Measurements from ENCODE around the gene CORIN. TPM values are rescaled to one million over a fixed set of nuclear protein-coding genes. Genes with fewer than 3 reads are reported as not detected.
"Not testable (repeated sequence)": the region's sequence is repeated elsewhere in the genome, so short reads cannot be mapped to it uniquely, and the experiment has no call there.

Gene CORIN
- total and polyA plus RNA-seq, 2 of the 4 experiments (the other 2 are of a cell fraction) = 20.3 to 24.7 TPM

DNA sequence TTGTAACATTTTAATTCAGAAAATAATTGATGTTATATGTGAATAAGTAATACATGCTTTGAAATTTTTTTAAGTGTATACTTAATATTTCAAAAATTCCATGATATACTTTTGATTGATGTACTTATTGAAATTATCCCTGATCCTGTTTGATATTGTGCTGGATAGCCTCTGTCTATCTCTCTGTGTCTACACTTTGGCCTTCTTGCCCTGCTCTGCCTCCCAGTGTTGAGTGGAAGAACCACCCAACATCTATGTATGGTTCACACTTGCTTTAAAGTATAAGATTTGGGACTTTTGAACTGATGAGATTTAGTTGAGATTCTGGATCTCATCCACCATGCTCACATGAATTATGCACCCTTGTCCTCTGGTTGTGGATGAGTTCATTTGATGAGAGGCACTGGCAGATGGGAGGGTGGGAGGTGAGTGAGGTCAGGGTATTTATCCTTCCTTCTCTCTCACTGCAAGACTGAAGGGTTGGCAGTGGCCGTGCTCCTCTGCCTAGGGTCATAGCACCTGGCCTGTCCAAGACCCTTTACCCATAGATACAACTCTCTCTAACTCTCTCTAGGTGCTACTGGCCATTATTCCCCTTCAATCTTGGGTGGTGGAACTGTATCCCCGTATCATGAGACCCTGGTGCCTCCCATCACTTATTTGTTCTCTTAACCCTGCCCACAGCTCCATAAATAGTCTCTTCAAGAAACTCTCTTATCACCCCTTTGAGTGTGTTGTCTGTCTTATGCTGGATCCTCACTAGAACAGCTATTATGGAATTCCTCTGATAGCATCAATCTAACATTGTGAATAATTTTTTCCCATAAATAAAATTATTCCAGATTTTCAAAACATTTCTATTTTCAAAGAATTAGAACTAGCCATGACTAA, 75.2 kb downstream of the CORIN start:
- Histone ChIP-seq H3K56ac (ENCODE audit: extremely low read depth, insufficient read depth, low read length) (no peak overlapping the region), H2BK120ac (ENCODE audit: low read depth, low read length) (no peak overlapping the region), H3K79me1 (ENCODE audit: low read depth in 1 of 2, low read length in 2 of 2) (no peaks in the 10 kb centered on the region), H4K5ac (ENCODE audit: low read depth, low read length) (no peak overlapping the region), H4K8ac (ENCODE audit: low read depth in 2 of 2, low read length in 2 of 2) (no peak overlapping the region), H2BK5ac (ENCODE audit: low read depth, low read length, poor library complexity, severe bottlenecking) (no peak overlapping the region), H2AFZ (replicated peaks; ENCODE audit: low read length, poor library complexity) (no peak overlapping the region), H3K4me3 (ENCODE audit: insufficient read depth, low read depth, low read length) (no peak overlapping the region), H2AK9ac (replicated peaks; ENCODE audit: low read depth, low read length, poor library complexity) (no peak overlapping the region), H3K4ac (ENCODE audit: low read depth, low read length) (no peak overlapping the region), H3K4me2 (ENCODE audit: low read depth, low read length) (no peak overlapping the region), H3K14ac (replicated peaks; ENCODE audit: low read depth, low read length) (no peak overlapping the region), H3K18ac (ENCODE audit: low read depth, low read length) (no peak overlapping the region), H3K27ac (ENCODE audit: insufficient read depth, low read length) (no peak overlapping the region), H2AK5ac (ENCODE audit: low read depth, low read length) (no peak overlapping the region), H3K23ac (ENCODE audit: low read depth, low read length) (no peak overlapping the region), H2BK15ac (ENCODE audit: low read depth, low read length) (no peak overlapping the region), H4K91ac (ENCODE audit: insufficient read depth, low read depth, low read length) (no peak overlapping the region), H2BK20ac (ENCODE audit: low read depth, low read length) (no peak overlapping the region), H3K9me3 (ENCODE audit: control insufficient read depth, insufficient read depth, low read length) (no peaks in the 10 kb centered on the region), H3K4me1 (ENCODE audit: control insufficient read depth, insufficient read depth, low read length) (no peaks in the 10 kb centered on the region), H3K36me3 (ENCODE audit: control insufficient read depth, insufficient read depth, low read length) (no peaks in the 10 kb centered on the region), H3K9ac (ENCODE audit: low read depth, low read length) (no peak overlapping the region), H4K20me1 (ENCODE audit: insufficient read depth, low read length) (no peaks in the 10 kb centered on the region), H3K9me1 (ENCODE audit: insufficient read depth, low read length) (no peaks in the 10 kb centered on the region), H3K27me3 (ENCODE audit: control insufficient read depth, insufficient read depth, low read length) (peaks cover 1% of the 10 kb centered on the region; the same call in 1 of the 2 replicates)
- no CpG with 5 or more reads among the region's 2 CpGs for WGBS, 2 experiments (ENCODE audit: extremely low coverage in 2 of 2, insufficient read length in 1 of 2)
- DNase-seq (no peak), ATAC-seq (ENCODE audit: low read depth) (no peak)
- no peak for TF ChIP-seq RCOR1 (IDR thresholded peaks at IDR 0.05; ENCODE audit: insufficient replicate concordance, low read length)
- no peak for TF ChIP-seq BHLHE40 (IDR thresholded peaks at IDR 0.05; ENCODE audit: low read depth, low read length)
- TF ChIP-seq RAD21 (IDR thresholded peaks at IDR 0.05; ENCODE audit: low read length) = no peak
- TF ChIP-seq CEBPB (IDR thresholded peaks at IDR 0.05; ENCODE audit: low read depth, low read length) = no peak
- TF ChIP-seq, protein P1, sequence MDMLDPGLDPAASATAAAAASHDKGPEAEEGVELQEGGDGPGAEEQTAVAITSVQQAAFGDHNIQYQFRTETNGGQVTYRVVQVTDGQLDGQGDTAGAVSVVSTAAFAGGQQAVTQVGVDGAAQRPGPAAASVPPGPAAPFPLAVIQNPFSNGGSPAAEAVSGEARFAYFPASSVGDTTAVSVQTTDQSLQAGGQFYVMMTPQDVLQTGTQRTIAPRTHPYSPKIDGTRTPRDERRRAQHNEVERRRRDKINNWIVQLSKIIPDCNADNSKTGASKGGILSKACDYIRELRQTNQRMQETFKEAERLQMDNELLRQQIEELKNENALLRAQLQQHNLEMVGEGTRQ (IDR thresholded peaks at IDR 0.05; ENCODE audit: low read depth, low read length) = no peak
- TF ChIP-seq CHD1 (IDR thresholded peaks at IDR 0.05; ENCODE audit: low read depth, low read length) = no peak
- TF ChIP-seq MAZ (IDR thresholded peaks at IDR 0.05; ENCODE audit: borderline replicate concordance, low read depth, low read length) = no peak
- no peak for TF ChIP-seq MAFK (IDR thresholded peaks at IDR 0.05; ENCODE audit: low read depth, low read length)
- BruUV-seq (replicated peaks) = no TSS peak
- intact Hi-C loops (cut with micrococcal nuclease) = no loop called here
- in situ Hi-C loops (cut with MboI; ENCODE audit: low sequenced_read_pairs) = no loop called here
- ChIA-PET POLR2A (ENCODE audit: unreplicated experiment) (no interaction called here), CTCF (no interaction called here)
- dilution Hi-C loops (cut with HindIII; ENCODE audit: low sequenced_read_pairs, unreplicated experiment) = no loop called here

DNA sequence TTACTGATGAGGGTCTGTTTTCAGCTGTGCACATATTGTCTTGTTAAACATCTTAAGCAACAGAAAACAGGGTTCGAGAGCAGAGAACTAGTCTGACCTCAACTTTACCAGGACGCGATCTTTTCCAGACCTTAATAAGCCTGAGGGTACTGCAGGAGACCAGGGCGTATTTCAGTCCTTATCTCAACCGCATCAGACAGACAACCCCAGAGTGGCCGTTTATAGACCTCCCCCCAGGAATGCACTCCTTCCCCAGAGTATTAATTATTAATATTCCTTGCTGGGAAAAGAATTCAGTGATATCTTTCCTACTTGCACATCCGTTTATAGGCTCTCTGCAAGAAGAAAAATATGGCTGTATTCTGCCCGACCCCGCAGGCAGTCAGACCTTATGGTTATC, 84.6 kb downstream of the CORIN start:
- H3K9ac ChIP-seq (ENCODE audit: low read depth, low read length); CTCF ChIA-PET; H3K4me3 ChIP-seq (ENCODE audit: insufficient read depth, low read depth, low read length); H4K8ac ChIP-seq (ENCODE audit: low read depth in 2 of 2, low read length in 2 of 2); H3K9me1 ChIP-seq (ENCODE audit: insufficient read depth, low read length); H2BK15ac ChIP-seq (ENCODE audit: low read depth, low read length); H3K23ac ChIP-seq (ENCODE audit: low read depth, low read length); H3K14ac ChIP-seq (replicated peaks; ENCODE audit: low read depth, low read length); H4K91ac ChIP-seq (ENCODE audit: insufficient read depth, low read depth, low read length); BruUV-seq (replicated peaks); H3K27me3 ChIP-seq (ENCODE audit: control insufficient read depth, insufficient read depth, low read length); in situ Hi-C loops (cut with MboI; ENCODE audit: low sequenced_read_pairs); H2AFZ ChIP-seq (replicated peaks; ENCODE audit: low read length, poor library complexity); H2AK5ac ChIP-seq (ENCODE audit: low read depth, low read length); H3K18ac ChIP-seq (ENCODE audit: low read depth, low read length); POLR2A ChIA-PET (ENCODE audit: unreplicated experiment); ATAC-seq (ENCODE audit: low read depth); H2BK120ac ChIP-seq (ENCODE audit: low read depth, low read length); dilution Hi-C loops (cut with HindIII; ENCODE audit: low sequenced_read_pairs, unreplicated experiment); H3K4me2 ChIP-seq (ENCODE audit: low read depth, low read length); DNase-seq; intact Hi-C loops (cut with micrococcal nuclease); H3K56ac ChIP-seq (ENCODE audit: extremely low read depth, insufficient read depth, low read length); H3K27ac ChIP-seq (ENCODE audit: insufficient read depth, low read length); H3K4ac ChIP-seq (ENCODE audit: low read depth, low read length); H2AK9ac ChIP-seq (replicated peaks; ENCODE audit: low read depth, low read length, poor library complexity); H3K4me1 ChIP-seq (ENCODE audit: control insufficient read depth, insufficient read depth, low read length); H2BK5ac ChIP-seq (ENCODE audit: low read depth, low read length, poor library complexity, severe bottlenecking); H3K79me1 ChIP-seq (ENCODE audit: low read depth in 1 of 2, low read length in 2 of 2); H4K20me1 ChIP-seq (ENCODE audit: insufficient read depth, low read length); H2BK20ac ChIP-seq (ENCODE audit: low read depth, low read length); H3K9me3 ChIP-seq (ENCODE audit: control insufficient read depth, insufficient read depth, low read length); H3K36me3 ChIP-seq (ENCODE audit: control insufficient read depth, insufficient read depth, low read length); H4K5ac ChIP-seq (ENCODE audit: low read depth, low read length): not testable (repeated sequence)
- no CpG with 5 or more reads among the region's 9 CpGs for WGBS, 2 experiments (ENCODE audit: extremely low coverage in 2 of 2, insufficient read length in 1 of 2)
